GM18520 (cell line): ENCODE results near the gene F2.
"Not testable (repeated sequence)": the region's sequence is repeated elsewhere in the genome, so short reads cannot be mapped to it uniquely, and the experiment has no call there.

Experiments
- ATAC-seq: cut with Tn5 transposase; IDR thresholded peaks from one replicate; pipeline ENCODE4 v1.9.1; 2021; ENCODE audit not compliant: unreplicated experiment

F2 gene

GRCh38 chr11:46712874-46713576 is 6.0 kb upstream of the F2 start:
- no peak for ATAC-seq

GRCh38 chr11:46717825-46718154 is 1.2 kb upstream of the F2 start:
- not testable (repeated sequence) for ATAC-seq

GRCh38 chr11:46718155-46719019 is 626 bp upstream of the F2 start:
- ATAC-seq = no peak

- no peak for ATAC-seq
Measured at GRCh38 chr11:46719543-46720218, 668 bp downstream of the F2 start.

- no peak for ATAC-seq
Measured at GRCh38 chr11:46721286-46721685, 2.3 kb downstream of the F2 start.

- no peak for ATAC-seq
Measured at GRCh38 chr11:46722566-46723358, 3.7 kb downstream of the F2 start.

GRCh38 chr11:46723359-46723680 is 4.3 kb downstream of the F2 start:
- no peak for ATAC-seq

GRCh38 chr11:46724088-46724487 is 5.1 kb downstream of the F2 start:
- no peak for ATAC-seq

- ATAC-seq = no peak
Measured at GRCh38 chr11:46725338-46726205, 6.6 kb downstream of the F2 start.

- ATAC-seq = no peak
Measured at GRCh38 chr11:46726206-46726862, 7.3 kb downstream of the F2 start.

- ATAC-seq = no peak
Measured at GRCh38 chr11:46727952-46728658, 9.1 kb downstream of the F2 start.

GRCh38 chr11:46728659-46729040 is 9.6 kb downstream of the F2 start:
- ATAC-seq = no peak

- ATAC-seq = no peak
Measured at GRCh38 chr11:46729110-46730027, 10.4 kb downstream of the F2 start.

GRCh38 chr11:46731545-46731944 is 12.5 kb downstream of the F2 start:
- ATAC-seq = no peak

- no peak for ATAC-seq
Measured at GRCh38 chr11:46733234-46733633, 14.2 kb downstream of the F2 start.

GRCh38 chr11:46736146-46736545 is 17.1 kb downstream of the F2 start:
- no peak for ATAC-seq

- ATAC-seq = no peak
Measured at GRCh38 chr11:46736615-46737014, 17.6 kb downstream of the F2 start.

GRCh38 chr11:46737699-46738098 is 18.7 kb downstream of the F2 start:
- no peak for ATAC-seq
